Stimulated activated CD8-positive, alpha-beta memory T cell treated with anti-CD3 and anti-CD28 coated beads, Interleukin-4, amount 100 ng/mL, for 24 hours (primary cell): ENCODE measurements around the gene MAN1A1.
"Not testable (repeated sequence)": the region's sequence is repeated elsewhere in the genome, so short reads cannot be mapped to it uniquely, and the experiment has no call there.

Experiments used
- DNase-seq: peaks from one replicate; pipeline ENCODE4 v3.0.0-alpha.2; 2020; ENCODE audit warnings: low read depth

The MAN1A1 gene

DNA sequence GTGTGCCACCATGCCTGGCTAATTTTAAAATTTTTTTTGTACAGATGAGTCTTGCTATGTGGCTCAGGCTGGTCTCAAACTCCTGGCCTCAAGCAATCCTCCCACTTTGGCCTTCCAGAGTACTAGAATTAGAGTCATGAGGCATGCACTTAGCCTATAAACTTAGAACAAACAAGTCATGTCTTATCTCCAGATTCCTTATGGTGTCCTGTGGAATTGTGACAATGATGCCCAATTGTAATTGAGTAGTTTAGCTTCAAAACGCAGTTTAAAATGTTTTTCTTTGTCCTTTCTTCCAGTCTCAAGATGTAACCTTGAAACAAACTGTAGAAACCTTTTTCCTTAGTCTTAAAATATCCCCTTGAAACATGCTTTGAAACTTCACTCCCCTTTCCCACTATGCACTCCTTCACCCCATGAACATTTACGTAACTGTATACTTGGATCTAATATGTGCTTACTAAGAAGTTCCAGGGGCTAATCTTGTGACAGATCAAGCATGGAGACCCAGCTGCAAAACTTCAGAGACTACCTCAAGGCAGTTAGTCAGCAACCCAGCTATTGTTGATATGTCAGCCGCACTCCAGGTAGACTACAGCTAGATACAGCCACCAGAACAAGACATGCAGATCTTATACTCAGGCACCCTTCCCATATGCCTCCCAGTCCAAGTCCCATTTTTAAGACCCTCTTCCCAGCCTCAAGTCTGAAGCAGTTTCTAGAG, 46.2 kb downstream of the MAN1A1 start:
- DNase-seq: no peak

DNA sequence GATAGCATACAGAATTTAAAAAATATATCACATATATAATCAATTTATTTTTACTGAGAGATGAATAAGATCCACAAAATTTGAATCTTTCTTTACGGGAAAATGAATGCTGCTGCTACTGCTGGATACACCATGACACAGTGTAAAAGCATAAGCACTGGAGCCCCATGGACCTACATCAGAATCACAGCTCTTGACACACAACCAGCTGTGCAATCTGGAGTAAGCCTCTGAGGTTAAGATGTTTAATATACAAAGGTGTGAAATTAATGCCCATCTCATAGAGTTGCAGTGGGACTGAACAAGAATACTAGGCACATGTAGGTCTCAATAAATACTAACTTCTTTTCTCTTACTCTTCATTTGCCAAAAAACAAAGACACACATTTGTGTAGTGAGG, 48.1 kb downstream of the MAN1A1 start:
- DNase-seq: no peak

DNA sequence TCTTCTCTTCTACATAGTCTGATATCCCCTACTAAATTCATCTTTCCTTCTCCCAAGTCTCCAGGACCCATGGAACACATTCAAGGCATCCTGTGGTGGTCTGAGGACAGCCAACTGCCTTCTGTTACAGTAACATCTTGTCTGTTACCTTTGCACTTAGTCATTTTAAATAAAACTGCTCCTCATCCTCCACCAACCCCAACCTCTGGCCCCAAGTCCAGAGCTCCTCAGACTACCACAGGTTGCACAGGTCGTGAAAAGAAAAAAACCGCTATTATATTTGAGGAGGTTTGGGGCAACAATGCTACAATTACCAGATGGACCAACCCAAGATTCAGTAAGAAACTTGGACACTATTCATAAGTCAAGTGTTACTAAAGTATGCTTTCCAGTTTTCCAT, 49.9 kb downstream of the MAN1A1 start:
- DNase-seq: no peak

DNA sequence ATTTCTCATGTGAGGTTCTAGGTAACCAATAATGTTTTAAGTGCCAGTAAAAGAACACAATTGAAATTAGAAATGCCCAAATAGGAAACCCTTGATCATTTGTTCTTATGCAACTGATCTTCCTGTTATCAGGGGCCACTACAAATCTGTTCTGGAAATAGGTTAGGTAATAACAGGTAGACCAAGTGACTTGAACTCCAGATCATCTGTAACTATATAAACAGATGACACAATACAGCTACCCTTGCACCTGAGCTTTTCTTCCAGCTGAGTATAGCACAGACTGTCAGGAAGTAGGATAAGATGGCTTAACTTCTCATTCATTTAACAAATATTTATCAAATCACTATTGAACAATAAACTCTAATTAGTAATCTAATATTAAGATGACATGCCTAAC, 52.5 kb downstream of the MAN1A1 start:
- DNase-seq: no peak

DNA sequence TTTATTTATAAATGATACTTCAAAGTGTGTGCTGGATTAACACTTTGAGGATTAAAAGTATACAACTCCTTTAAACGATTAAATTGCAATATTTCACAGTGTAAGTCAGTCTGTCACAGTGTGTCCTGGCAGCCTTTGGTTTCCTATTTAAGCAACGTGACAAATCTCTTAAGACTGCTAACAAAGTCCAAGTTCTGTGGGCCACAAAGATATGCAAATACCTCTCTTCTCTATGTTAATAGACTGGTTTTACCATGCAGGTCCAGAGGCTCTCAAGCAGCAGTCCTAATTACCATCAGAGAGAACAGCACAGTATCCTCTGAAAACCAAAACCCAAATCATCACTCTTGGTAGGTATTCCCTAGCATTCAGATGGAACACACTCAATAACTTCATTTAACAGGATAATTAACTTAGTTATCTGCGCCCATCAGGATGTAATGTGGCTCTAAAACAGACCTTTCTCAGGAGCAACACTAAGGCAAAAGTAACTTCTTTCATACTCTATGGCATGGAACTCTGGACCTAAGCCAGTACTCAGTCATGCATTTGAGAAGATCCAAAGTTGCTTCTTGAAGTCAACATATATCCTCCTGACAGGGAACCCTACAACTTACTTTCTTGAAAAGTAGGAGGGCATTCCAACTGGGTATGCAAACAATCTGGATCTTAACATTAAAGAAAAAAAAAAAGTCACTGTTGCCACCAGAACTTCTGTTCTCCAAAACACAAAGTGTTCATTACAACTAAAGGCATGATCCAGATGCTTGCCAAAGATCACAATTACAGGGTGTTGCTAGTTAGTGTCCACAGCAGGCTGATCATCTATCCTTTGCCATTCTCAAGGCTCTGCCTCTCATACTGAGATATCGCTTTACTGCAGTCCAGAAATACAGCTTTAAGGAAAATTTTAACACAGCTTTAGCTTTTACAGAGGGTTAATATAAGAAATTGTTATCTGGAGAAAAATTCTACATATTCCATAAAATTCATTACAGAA, 53.2 kb downstream of the MAN1A1 start:
- DNase-seq: no peak

DNA sequence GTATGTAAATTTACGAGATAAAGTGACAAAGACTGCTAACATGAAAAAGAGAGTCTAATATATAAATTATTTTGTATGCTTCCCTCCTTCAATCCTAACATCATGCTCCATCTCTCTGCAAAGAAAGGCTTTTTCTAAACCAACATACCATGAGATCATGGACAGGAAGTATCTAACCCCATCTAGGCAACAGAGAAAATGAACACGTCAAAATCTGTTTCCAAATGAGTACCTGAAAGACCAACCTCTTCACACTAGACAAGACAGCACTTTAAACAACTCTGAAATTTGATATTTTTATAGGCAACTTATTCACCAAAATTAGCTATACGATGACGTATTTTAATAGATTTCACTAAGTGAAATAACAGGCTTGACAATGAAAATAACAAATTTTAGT, 54.6 kb downstream of the MAN1A1 start:
- no peak for DNase-seq

DNA sequence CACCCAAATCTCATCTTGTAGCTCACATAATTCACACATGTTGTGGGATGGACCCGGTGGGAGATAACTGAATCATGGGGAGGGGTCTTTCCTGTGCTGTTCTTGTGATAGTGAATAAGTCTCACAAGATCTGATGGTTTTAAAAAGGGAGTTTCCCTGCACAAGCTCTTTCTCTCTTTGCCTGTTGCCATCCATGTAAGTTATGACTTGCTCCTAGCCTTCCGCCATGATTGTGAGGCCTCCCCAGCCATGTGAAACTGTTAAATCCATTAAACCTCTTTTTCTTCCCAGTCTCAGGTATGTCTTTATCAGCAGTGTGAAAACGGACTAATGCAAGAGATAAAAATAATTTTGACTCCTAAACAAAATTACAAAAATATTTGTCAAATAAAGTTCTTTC, 58.5 kb downstream of the MAN1A1 start:
- not testable (repeated sequence) for DNase-seq

DNA sequence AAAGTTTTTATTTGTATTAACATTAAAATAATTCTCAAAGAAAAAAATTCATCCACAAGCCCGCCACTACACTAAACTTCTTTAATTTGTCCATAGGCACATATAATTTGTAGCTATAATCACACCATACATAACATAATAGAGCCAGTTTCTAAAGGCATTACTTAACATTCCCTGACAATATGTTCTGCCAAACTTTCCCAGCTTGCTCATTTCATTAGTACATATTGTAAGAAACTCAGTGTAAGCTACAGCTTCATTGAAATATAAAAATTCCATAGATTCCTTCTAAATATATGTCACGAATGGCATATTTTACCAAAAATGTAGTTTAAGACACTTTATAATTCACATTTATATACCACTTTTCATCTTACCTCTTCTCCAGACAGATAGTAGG, 59.3 kb downstream of the MAN1A1 start:
- no peak for DNase-seq

DNA sequence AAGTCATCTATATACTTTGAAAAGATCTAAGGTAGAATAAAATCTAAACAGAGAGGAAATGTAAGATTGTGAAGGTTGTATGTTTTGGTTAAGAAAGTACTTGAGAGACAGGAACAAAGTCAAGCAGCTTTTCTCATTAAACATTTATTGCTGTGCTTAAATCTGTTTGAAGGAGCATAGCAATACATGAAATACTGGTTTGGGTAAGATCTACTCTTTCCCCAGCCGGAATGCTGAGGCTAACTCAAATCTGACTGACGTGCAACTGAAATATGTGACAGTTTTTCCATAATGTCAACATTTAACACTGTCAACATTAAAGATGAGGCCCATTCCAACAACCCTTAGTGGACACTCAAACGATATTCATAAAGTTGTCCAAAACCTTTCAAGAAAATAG, 59.9 kb downstream of the MAN1A1 start:
- DNase-seq: no peak

DNA sequence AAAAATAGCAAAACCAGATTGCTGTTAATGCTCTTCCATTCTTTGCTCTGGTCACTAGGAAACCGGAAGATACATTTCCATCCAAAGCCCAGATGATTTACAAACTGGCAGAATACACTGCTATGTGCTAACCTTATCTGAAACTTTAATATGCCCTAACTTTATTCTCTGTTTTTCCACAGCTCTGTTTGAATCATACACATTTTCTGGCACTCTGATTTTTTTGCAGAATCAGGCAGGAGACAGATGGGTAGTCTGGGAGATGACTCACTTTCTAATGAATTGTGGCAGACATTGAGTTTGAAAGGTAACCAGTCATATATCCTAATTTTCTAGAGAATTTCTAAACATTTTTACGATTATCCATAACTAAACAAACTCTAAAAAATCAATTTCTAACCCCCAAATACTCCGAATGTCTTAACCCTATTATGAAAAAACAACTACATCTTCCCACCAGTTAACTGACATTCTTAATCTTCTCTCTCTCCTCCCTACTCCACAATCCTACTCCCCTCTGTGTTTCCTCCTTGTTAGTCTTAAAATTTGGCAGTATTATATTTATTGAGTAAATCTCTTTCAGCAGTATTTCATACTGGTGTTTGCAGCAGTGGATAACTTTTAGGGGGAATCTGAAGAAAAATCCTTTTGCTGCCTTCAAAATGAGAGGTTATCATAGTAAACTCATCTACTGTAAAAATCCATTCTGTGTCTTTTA, 63.5 kb downstream of the MAN1A1 start:
- no peak for DNase-seq

DNA sequence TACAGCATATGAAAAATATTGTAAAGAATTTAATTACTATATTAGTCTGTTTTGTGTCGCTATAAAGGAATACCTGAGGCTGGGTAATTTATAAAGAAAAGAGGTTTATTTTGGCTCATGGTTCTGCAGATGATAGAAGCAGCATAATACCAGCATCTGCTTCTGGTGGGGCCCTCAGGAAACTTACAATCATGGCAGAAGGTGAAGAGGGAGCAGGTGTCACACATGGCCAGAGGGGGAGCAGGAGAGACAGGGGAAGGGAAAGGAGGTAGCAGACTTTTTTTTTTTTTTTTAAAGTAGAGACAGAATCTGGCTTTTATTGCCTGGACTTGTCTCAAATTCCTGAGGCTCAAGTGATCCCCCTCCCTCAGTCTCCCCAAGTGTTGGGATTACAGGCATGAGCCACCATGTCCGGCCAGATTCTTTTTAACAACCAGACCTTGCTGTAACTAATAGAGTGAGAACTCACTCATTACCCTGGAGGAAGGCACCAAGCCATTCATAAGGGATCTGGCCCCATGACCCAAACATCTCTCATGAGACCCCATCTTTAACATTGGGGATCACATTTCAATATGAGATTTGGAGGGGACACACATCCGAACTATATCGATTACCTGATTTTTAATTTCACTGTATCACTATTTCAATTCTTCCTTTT, 64.6 kb downstream of the MAN1A1 start:
- no peak for DNase-seq

DNA sequence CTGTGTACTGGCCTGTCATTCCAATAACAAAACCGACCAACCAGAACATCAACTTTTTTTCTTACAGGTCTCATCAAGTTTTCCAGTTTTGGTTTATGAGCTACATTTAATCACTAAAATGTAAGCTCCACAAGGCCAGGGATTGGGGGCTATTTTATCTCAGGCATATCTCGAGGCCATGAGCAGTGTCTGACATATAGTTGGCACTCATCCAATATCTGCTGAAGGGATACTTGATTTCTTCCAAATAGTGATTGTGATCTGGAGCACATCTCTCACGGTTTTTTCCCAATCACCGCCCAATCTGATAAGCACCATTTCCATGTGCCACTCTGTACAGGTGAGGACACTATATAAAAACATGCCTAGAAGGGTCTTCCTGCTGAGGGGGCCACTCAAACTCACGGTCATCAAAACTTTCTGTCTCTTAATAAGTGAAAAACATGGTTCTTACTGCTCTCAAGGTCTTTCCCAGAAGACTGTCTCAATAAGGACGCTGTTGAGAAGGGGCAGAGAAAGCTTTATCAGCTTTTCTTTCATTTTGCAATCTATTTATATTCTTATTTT, 65.5 kb downstream of the MAN1A1 start:
- DNase-seq: no peak

DNA sequence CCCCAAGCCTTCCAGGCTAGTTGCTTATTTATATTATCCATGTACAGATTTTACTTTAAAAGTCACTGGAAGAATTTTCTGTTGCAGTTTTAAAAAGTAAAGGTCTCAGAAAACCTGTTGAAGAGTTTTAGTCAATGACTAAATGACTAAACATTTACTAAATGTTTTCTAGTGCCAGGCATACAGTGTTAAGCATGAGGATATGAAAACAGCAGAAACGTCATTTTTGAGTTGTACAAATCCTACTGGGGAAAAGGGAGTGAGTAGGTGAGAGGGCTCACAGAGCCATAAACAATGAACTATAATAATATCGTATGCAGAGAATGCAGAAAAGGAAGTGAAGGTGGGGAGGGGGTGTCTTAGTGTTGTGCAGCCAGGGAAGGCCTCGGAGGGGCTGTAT, 66.3 kb downstream of the MAN1A1 start:
- DNase-seq: no peak

DNA sequence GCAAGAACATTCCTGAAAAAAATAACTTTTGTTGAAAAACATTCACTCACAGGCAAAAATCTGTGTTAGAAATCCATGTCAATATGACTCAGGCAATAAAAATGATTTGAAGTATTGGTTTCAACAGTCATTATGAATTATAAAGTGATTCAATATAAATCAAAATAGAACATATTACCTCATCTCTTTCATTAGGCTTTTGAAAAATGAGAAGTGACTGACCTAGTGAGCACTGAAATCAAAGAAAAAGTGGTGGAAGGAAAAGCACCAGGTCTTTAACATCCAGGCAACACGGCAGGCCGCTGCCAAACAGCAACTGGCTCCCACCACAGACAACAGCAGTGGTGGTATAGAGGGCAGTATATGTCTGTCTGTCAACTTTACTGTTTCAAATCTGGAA, 68.9 kb downstream of the MAN1A1 start:
- DNase-seq: no peak

DNA sequence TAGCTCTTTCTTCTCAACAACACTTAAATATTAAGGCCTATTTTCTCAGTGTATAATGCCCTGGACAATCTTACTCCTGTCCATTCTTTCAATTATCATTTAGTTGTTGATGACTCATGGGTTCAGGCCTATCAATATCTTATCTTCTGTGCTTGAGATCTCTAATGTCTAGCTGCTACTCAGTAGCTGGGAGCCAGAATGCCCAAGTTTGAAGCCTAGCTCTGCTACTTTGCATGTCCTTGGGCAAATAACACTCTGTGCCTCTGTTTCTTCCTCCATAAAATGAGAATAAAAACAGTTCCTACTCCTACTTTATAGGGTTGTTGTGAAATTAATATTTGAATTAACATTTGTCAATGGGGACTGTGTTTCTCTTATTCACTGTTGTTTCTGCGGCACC, 69.5 kb downstream of the MAN1A1 start:
- DNase-seq: no peak

DNA sequence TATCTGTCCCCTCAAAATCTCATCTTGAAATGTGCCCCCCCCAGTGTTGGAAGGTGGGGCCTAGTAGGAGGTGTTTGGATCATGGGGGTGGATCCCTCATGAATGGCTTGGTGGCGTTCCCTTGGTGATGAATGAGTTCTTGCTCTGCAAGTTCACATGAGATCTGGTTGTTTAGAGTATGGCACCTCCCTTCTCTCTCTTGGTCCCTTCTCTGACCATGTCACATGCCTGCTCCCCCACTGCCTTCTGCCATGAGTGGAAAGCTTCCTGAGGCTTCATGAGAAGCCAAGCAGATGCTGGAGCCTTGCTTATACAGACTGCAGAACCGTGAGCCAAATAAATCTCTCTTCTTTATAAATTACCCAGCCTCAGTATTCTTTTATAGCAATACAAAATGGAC, 70.9 kb downstream of the MAN1A1 start:
- DNase-seq: no peak

DNA sequence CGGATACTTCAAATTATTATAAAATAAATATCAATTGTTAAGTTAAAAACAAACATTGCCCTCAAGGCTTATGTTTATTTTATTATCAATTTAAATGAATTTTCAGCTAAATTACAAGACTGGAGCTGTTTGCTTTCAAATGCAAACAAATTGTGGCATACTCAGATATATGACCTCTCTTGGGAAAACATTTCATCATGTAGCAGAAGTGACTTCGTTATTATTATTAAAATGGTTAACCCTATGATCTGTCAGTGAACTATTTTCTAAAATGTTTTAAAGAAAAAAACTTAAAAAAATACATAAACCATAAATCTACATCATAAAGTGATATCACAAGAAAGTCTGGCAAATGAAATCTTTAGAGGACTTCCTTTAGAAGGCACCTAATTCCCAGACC, 72.5 kb downstream of the MAN1A1 start:
- DNase-seq: no peak

DNA sequence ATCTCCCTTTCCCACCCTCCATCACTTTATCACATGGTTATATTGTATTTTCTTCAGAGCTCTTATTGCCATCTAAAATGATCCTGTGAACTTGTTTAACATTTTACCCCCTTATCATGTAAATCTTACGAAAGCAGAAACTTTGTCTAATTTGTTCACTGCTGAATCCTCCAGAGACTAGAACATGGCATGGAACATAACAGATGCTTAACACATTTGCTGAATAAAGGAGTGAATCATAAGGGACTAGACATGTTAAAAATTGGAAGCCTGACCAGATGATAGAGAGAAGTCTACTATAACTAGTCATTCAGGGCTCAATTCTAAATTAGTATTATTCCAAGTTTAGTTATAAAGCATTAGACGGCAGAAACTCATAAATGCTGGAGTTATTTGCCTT, 73.3 kb downstream of the MAN1A1 start:
- no peak for DNase-seq

DNA sequence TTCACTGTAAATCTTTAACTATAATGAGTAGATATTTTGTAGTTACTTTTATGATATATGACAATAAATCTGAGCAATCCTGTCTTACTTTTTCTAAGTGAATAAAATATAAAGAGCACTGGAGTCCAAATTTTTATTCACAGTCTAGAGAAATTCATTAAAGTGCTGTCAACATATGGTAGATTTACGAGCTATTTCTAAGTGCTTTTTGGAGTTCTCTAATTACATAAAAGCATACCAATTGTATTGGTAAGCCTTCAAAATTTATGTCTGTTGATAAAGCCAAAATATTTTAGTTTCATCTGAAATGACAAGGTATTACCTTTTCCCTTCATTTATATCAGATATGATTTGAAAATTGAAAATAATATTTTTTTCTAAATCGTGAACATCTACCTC, 75.4 kb downstream of the MAN1A1 start:
- DNase-seq: no peak

DNA sequence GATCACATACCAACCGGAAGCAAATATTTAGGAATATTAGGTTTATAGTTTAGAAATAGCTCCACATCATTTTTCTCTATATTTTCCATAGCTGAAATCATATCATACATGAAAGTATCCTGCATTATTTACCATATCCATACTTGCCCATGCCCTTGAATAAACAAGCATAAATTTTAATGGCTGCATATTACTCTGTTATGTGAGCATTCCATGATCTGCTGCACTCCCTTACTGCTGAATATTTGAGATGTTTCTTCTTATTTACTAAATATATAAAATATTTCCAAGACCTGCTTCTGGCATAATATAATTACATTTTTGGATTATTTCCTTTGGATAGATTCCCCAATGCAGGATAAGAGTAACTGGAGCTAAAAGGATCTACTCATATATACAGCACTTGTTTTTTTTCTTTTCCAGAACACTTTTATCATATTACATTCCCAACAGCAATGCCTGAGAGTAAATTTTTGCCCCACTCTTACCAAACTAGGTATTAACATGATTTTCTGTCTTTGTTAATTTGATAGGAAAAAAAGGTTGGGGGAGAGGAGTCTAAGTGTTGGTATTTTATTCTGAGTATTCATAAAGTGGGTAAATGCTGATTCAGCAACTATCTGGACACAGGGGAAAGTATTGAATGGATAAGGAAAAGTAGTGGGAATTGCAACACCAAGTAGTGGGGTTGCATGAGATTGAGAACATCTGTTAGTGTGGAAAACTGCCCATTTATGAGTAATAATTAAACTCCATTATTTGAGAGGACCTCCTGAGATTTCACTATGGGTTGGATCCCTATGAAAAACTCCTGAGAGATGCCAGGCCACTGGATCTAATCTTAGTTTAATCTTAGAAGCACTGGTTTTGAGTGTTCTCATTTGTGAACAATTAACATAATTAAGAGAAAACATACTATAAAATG, 76.0 kb downstream of the MAN1A1 start:
- no peak for DNase-seq

DNA sequence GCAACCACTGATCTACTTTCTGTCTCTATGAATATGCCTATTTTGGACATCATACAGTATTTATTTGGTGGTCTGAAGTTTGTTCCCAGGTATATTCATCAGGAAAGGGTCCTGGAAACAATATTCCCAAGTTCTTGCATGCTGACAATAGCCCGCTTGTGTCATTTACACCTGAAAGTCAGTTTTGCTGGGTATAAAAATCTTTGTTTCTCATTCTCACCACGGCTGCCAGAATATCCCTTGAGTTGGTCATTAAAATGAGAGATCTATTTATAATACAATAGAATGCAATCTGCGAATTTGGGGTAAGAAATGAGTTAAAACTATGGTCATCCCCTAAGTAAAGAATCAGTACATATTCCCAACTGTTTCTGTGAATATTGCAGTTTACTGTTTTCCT, 79.0 kb downstream of the MAN1A1 start:
- DNase-seq: no peak
